Mucosa of descending colon (tissue), 3 donors: Measurements from ENCODE around the gene CTSZ. TPM values are rescaled to one million over a fixed set of nuclear protein-coding genes. Genes with fewer than 3 reads are reported as not detected.

Source experiments
- ATAC-seq: fragments of 200-7000 bp; cut with Tn5 transposase; one replicate; pipeline ENCODE4 v1.9.1; 2020; ENCODE audit warnings: mild to moderate bottlenecking, moderate library complexity
- DNase-seq, 3 donors: peaks; one replicate each; pipeline ENCODE4 v3.0.0-alpha.2; 2020
- H3K36me3 ChIP-seq: fragments of 200-600 bp; one replicate; pipeline ENCODE4 v1.8.0; 2021; ENCODE audit warnings: low read depth, mild to moderate bottlenecking
- H3K4me1 ChIP-seq: fragments of 200-600 bp; one replicate; pipeline ENCODE4 v1.8.0; 2021; ENCODE audit warnings: low read depth, mild to moderate bottlenecking
- H3K4me3 ChIP-seq: fragments of 200-600 bp; one replicate; pipeline ENCODE4 v1.8.0; 2021; ENCODE audit warnings: mild to moderate bottlenecking
- H3K9me3 ChIP-seq: fragments of 200-600 bp; one replicate; pipeline ENCODE4 v1.8.0; 2021; ENCODE audit warnings: mild to moderate bottlenecking
- CTCF ChIP-seq: fragments of 200-600 bp; IDR thresholded peaks from one replicate; pipeline ENCODE4 v1.8.0; 2022; ENCODE audit warnings: antibody characterized with exemption, mild to moderate bottlenecking
- intact Hi-C, 2 donors: fragments of 100-400 bp; cut with DNase I in 1 of 2; cut with micrococcal nuclease in 1 of 2; formaldehyde crosslinking; loops; one replicate each; pipeline versions ENCODE4 v1.11.0 to v1.11.1; 2022; cut with DNase I, micrococcal nuclease
- total RNA-seq, 3 donors: library from RNA; stranded (reverse); fragmentation: NEBNext Ultra II Directional in 2 of 3; extraction: Animal tissue kit (Norgen Biotek cat#: 25700) in 2 of 3; gene quantifications; one replicate each; pipeline versions ENCODE4 v1.2.1 to v1.2.4, GENCODE V29; 2021 to 2023
- donor health status: DM: no; HTN: no; CAD: no; lungs with moderate emphysema.
- donor health status: DM: no; HTN: no; CAD: no.
- donor health status: DM: no; HTN: yes; CAD: no.

The CTSZ gene
- total RNA-seq, 3 donors from 2014 or later = 269 to 272 (median 271) TPM

DNA sequence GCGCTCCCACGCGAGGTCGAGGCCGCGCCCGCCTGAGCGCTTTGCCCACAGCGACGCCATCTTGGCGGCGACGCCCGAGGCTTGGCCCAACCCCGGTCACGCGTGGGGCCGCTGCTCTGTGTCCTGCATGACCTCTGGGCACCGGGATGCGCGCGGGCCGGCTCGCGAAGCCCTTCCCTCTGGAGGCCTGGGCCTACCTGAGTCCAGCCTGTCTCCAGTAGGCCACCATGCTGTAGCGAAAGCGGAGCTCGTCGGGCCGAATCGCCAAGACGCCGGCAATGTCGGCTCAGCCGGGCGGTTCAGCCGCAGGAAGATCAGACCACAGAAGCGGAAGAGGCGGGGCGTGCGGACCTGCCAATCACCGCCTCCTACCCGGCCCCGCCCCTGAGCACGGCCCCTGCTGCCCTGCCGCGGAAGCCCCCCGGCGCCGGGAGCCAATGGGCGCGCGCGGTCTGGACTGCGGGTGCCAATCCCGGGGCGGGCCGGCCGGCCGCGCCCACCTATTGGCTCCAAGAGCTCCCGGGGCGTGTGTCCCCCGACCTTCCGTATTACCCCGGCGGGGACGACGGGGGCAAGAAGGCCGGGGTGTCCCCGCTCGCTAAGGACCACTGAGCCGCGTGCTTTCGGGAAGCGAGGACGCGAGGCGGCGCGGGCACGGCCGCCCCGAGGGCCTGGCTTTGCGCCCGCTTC, 25.1 kb upstream of the CTSZ start, which contains the start of gene ATP5F1E:
Gene ATP5F1E (minus strand): TSS at position 313 of the 690 bp plus-strand sequence. CDS start 84 bp downstream, at position 229.
- Histone ChIP-seq H3K4me3 (peak within 1 kb of the TSS; percentile 46), H3K36me3 (peaks cover 7% of the 10 kb centered on the region), H3K4me1 (peaks cover 35% of the 10 kb centered on the region), H3K9me3 (no peaks in the 10 kb centered on the region)
- ATAC-seq (peak; percentile 99), DNase-seq (peak; percentile 97 to 98 (median 98))
- TF ChIP-seq CTCF = no peak
- intact Hi-C loops = no loop called here

DNA sequence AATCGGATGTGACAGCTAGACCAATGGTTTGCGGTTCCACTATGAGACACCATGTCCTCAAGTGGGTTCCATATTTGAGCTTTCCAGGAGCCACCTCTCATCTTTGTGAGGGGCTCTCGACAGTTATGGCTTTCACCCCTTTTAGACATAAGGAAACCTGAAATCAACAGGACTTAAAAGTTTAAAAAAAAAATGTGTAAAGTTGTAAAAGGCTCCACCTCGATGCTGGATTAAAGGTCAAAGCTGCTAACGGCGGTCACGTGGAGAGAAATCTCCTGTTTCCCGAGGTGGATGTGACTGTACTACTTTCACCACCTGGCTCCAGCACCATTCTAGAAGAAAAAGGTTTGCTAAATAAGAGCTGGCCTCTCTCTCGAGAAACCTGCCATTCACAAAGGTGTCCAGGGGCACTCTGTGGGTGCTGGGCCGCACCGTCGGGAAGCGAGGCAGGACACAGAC, 24.5 kb upstream of the CTSZ start:
- TF ChIP-seq CTCF = no peak
- intact Hi-C loops = no loop called here
- peak; percentile 52 for ATAC-seq
- Histone ChIP-seq H3K9me3 (no peaks in the 10 kb centered on the region), H3K36me3 (peaks cover 7% of the 10 kb centered on the region), H3K4me1 (peaks cover 35% of the 10 kb centered on the region), H3K4me3 (peak overlapping the region; percentile 46)
- DNase-seq = peak in 1 of 3 donors; percentile 64

- ATAC-seq (no peak), DNase-seq (no peak)
- Histone ChIP-seq H3K4me1 (peaks cover 35% of the 10 kb centered on the region), H3K4me3 (peak overlapping the region; percentile 46), H3K36me3 (peaks cover 5% of the 10 kb centered on the region), H3K9me3 (no peaks in the 10 kb centered on the region)
- intact Hi-C loops = no loop called here
- no peak for TF ChIP-seq CTCF
Observed at GRCh38 chr20:59030911-59031563, 24.0 kb upstream of the CTSZ start.

GRCh38 chr20:59028812-59029211, 21.8 kb upstream of the CTSZ start:
- peaks cover 35% of the 10 kb centered on the region for H3K4me1 ChIP-seq
- intact Hi-C loops = no loop called here
- DNase-seq (no peak), ATAC-seq (no peak)
- H3K4me3 ChIP-seq = no peak overlapping the region
- H3K9me3 ChIP-seq = no peaks in the 10 kb centered on the region
- TF ChIP-seq CTCF = no peak
- H3K36me3 ChIP-seq = no peaks in the 10 kb centered on the region

- H3K4me3 ChIP-seq = no peak overlapping the region
- H3K9me3 ChIP-seq = no peaks in the 10 kb centered on the region
- ATAC-seq (no peak), DNase-seq (no peak)
- TF ChIP-seq CTCF = no peak
- H3K4me1 ChIP-seq = peaks cover 32% of the 10 kb centered on the region
- H3K36me3 ChIP-seq = no peaks in the 10 kb centered on the region
- intact Hi-C loops = no loop called here
Observed at GRCh38 chr20:59027741-59028320, 20.8 kb upstream of the CTSZ start.
